Measurements from ENCODE around the gene BCL3. TPM values are rescaled to one million over a fixed set of nuclear protein-coding genes. Genes with fewer than 3 reads are reported as not detected.
"Not testable (repeated sequence)": the region's sequence is repeated elsewhere in the genome, so short reads cannot be mapped to it uniquely, and the experiment has no call there.

BCL3 gene
- total RNA-seq, 5 donors from 2014 or later (not counting 1 experiment from before 2014, with no cell fraction given) = 18.7 to 103 (median 19.4) TPM

DNA sequence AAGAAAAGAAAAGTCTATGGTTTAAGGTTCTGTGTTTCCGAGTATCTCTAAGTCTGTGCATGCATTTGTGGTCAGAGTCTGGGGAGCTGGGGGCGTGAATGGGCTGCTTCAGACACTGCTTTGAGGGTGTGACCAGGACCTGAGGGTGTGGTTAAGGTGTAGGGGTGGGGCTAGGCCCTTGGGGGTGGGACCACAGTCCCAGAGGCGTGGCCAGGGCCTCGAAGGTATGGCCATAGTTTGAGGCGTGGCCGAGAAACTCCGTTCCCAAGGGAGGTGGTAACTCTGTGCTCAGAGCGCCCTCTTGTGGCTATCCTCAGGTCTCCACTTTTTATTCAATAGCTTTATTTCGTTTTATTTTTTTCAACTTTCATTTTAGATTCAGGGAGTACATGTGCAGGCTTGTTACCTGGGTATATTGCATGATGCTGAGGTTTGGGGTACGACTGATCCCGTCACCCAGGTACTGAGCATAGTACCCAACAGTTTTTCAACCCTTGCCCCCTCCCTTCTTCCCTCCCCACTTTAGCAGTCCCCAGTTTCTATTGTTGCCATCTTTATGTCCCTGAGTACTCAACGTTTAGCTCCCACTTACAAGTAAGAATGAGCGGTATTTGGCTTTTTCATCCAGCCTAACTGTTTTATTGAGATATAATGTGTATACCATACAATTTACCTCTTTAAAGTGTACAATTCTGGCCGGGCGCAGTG, 22.2 kb downstream of the BCL3 start:
- DNase-seq (peak; percentile 93 to 100 (median 96)), ATAC-seq (replicated peaks in 1 of 4) (peak; percentile 99 to 100 (median 100))
- ChIA-PET POLR2A (interaction anchor here in 1 of 2 donors (0.6 kb wide), 1 partner anchor 82 kb away, joined by 7 read pairs; no protein-coding TSS in a partner anchor), CTCF (interaction anchor here (0.6 to 6.5 kb wide), 23 partner anchors 9 to 1094 kb away, joined by 3 to 199 read pairs (median 4); partner anchors contain the start of gene NECTIN2 (in 1 of the 2))
- H3K27me3 ChIP-seq (replicated peaks in 1 of 2; ENCODE audit: control insufficient read depth in 2 of 2, extremely low read depth in 1 of 2, insufficient read depth in 2 of 2, low read length in 1 of 2) = no peaks in the 10 kb centered on the region
- no peaks in the 10 kb centered on the region for H3K36me3 ChIP-seq (ENCODE audit: control insufficient read depth in 2 of 2, extremely low read depth in 1 of 2, insufficient read depth in 1 of 2, low read length in 1 of 2)
- Mint-ChIP-seq H3K9me3 (peaks cover 0 to 4% (median 0%) of the 10 kb centered on the region in 3 donors), H3K36me3 (no peaks in the 10 kb centered on the region), H3K27ac (peak overlapping the region; percentile 81 to 82), H3K27me3 (no peaks in the 10 kb centered on the region), H3K4me1 (peaks cover 17 to 35% (median 33%) of the 10 kb centered on the region in 3 donors), H3K4me3 (peak overlapping the region; percentile 43 to 60 (median 60))
- peak overlapping the region; percentile 7 for H3K27ac ChIP-seq (ENCODE audit: low read length)
- H3K4me3 ChIP-seq (ENCODE audit: control insufficient read depth in 1 of 2, extremely low read depth in 1 of 2, low read length in 1 of 2) = no peak overlapping the region
- peaks cover 0 to 15% of the 10 kb centered on the region in 2 experiments for H3K4me1 ChIP-seq (ENCODE audit: control insufficient read depth in 1 of 2, extremely low read depth in 1 of 2, insufficient read depth in 2 of 2, low read length in 2 of 2)
- WGBS (ENCODE audit: insufficient coverage) = 0% methylated on average over 2 of the region's 15 CpGs
- no peaks in the 10 kb centered on the region for H3K9me3 ChIP-seq

DNA sequence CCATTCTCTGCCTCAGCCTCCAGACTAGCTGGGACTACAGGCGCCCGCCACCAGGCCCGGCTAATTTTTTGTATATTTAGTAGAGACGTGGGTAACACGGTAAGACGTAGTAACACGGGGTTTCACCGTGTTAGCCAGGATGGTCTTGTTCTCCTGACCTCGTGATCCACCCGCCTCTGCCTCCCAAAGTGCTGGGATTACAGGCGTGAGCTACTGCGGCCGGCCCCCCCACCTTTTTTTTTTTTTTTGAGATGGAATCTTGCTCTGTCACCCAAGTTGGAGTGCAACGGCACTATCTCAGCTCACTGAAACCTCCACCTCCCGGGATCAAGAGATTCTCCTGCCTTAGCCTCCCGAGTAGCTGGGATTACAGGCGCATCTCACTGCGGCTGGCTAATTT, 23.6 kb downstream of the BCL3 start:
- CTCF ChIA-PET = interaction anchor here (0.6 to 6.5 kb wide), 3 partner anchors 48 to 55 kb away, joined by 7 to 199 read pairs (median 45); no protein-coding TSS in a partner anchor
- ATAC-seq (replicated peaks in 1 of 4); H3K27ac ChIP-seq (ENCODE audit: low read length); H3K4me3 Mint-ChIP-seq; H3K27ac Mint-ChIP-seq; DNase-seq; H3K36me3 ChIP-seq (ENCODE audit: control insufficient read depth in 2 of 2, extremely low read depth in 1 of 2, insufficient read depth in 1 of 2, low read length in 1 of 2); H3K27me3 Mint-ChIP-seq; H3K9me3 Mint-ChIP-seq; POLR2A ChIA-PET; H3K27me3 ChIP-seq (replicated peaks in 1 of 2; ENCODE audit: control insufficient read depth in 2 of 2, extremely low read depth in 1 of 2, insufficient read depth in 2 of 2, low read length in 1 of 2); H3K9me3 ChIP-seq; H3K36me3 Mint-ChIP-seq; H3K4me3 ChIP-seq (ENCODE audit: control insufficient read depth in 1 of 2, extremely low read depth in 1 of 2, low read length in 1 of 2): not testable (repeated sequence)
- 92% methylated on average over 11 of the region's 18 CpGs for WGBS (ENCODE audit: insufficient coverage)
- peaks cover 0 to 15% of the 10 kb centered on the region in 2 experiments for H3K4me1 ChIP-seq (ENCODE audit: control insufficient read depth in 1 of 2, extremely low read depth in 1 of 2, insufficient read depth in 2 of 2, low read length in 2 of 2)
- H3K4me1 Mint-ChIP-seq = peaks cover 17 to 35% (median 32%) of the 10 kb centered on the region in 3 donors

DNA sequence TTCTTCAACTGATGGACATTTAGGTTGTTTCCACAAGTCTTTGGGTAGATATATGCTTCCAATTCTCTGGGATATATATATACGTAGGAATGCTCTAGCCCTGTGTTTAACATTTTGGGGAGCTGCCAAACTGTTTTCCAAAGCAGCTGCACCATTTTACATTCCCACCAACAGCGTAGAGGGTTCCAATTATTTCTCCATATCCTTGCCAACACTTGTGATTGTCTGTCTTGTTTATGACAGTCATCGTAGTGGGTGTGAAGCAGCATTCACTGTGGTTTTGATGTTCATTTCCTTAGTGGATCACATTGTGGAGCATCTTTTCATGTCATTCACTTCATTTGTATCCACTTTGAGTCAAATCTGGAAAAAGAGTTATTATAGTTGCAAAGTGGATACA, 24.5 kb downstream of the BCL3 start:
- POLR2A ChIA-PET = no interaction called here
- Histone ChIP-seq H3K4me3 (ENCODE audit: control insufficient read depth in 1 of 2, extremely low read depth in 1 of 2, low read length in 1 of 2) (no peak overlapping the region), H3K4me1 (ENCODE audit: control insufficient read depth in 1 of 2, extremely low read depth in 1 of 2, insufficient read depth in 2 of 2, low read length in 2 of 2) (peaks cover 0 to 13% of the 10 kb centered on the region in 2 experiments), H3K27me3 (replicated peaks in 1 of 2; ENCODE audit: control insufficient read depth in 2 of 2, extremely low read depth in 1 of 2, insufficient read depth in 2 of 2, low read length in 1 of 2) (peaks cover 0 to 10% of the 10 kb centered on the region in 2 experiments), H3K27ac (ENCODE audit: low read length) (no peak overlapping the region), H3K36me3 (ENCODE audit: control insufficient read depth in 2 of 2, extremely low read depth in 1 of 2, insufficient read depth in 1 of 2, low read length in 1 of 2) (no peaks in the 10 kb centered on the region), H3K9me3 (no peaks in the 10 kb centered on the region)
- Mint-ChIP-seq H3K27me3 (no peaks in the 10 kb centered on the region), H3K27ac (no peak overlapping the region), H3K4me3 (no peak overlapping the region), H3K4me1 (peaks cover 17 to 27% (median 24%) of the 10 kb centered on the region in 3 donors), H3K9me3 (no peaks in the 10 kb centered on the region), H3K36me3 (no peaks in the 10 kb centered on the region)
- no peak for DNase-seq
- no CpG with 5 or more reads among the region's 3 CpGs for WGBS (ENCODE audit: insufficient coverage)
- CTCF ChIA-PET = interaction anchor here (0.6 to 6.5 kb wide), 5 partner anchors 15 to 137 kb away, joined by 3 to 199 read pairs (median 4); no protein-coding TSS in a partner anchor
- no peak for ATAC-seq (replicated peaks in 1 of 4)

DNA sequence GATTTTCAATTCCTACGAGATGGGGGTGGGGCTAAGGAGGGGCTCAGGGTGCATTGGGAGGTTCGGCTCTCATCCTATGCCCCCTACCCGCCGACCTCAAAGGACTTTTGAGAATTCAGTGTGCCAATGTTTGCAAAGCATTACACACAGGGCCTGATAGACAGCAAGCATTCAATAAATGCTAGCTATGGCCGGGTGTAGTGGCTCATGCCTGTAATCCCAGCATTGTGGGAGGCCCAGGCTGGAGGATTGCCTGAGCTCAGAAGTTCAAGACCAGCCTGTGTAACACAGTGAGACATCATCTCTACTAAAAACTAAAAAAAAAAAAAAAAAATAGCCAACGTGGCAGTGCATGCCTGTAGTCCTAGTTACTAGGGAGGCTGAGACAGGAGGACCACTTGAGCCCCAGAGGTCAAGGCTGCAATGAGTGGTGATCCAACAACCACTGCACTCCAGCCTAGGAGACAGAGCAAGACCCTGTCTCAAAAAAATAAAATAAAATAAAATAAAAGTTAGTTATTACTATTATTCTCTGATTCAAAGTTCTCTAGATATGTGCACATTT, 27.2 kb downstream of the BCL3 start:
- ChIA-PET CTCF (interaction anchor here (0.6 to 6.5 kb wide), 3 partner anchors 52 to 60 kb away, joined by 3 to 199 read pairs (median 6); no protein-coding TSS in a partner anchor), POLR2A (no interaction called here)
- no peaks in the 10 kb centered on the region for H3K9me3 Mint-ChIP-seq
- Histone ChIP-seq H3K27ac (ENCODE audit: low read length) (no peak overlapping the region), H3K27me3 (replicated peaks in 1 of 2; ENCODE audit: control insufficient read depth in 2 of 2, extremely low read depth in 1 of 2, insufficient read depth in 2 of 2, low read length in 1 of 2) (peaks cover 0 to 23% of the 10 kb centered on the region in 2 experiments), H3K9me3 (no peaks in the 10 kb centered on the region), H3K36me3 (ENCODE audit: control insufficient read depth in 2 of 2, extremely low read depth in 1 of 2, insufficient read depth in 1 of 2, low read length in 1 of 2) (no peaks in the 10 kb centered on the region), H3K4me1 (ENCODE audit: control insufficient read depth in 1 of 2, extremely low read depth in 1 of 2, insufficient read depth in 2 of 2, low read length in 2 of 2) (peaks cover 0 to 4% of the 10 kb centered on the region in 2 experiments), H3K4me3 (ENCODE audit: control insufficient read depth in 1 of 2, extremely low read depth in 1 of 2, low read length in 1 of 2) (no peak overlapping the region)
- no peaks in the 10 kb centered on the region for H3K36me3 Mint-ChIP-seq
- no peak overlapping the region for H3K4me3 Mint-ChIP-seq
- no peak overlapping the region for H3K27ac Mint-ChIP-seq
- DNase-seq (no peak), ATAC-seq (replicated peaks in 1 of 4) (no peak)
- H3K4me1 Mint-ChIP-seq = peaks cover 2 to 4% (median 2%) of the 10 kb centered on the region in 3 donors
- WGBS (ENCODE audit: insufficient coverage) = 95% methylated on average over 4 of the region's 6 CpGs
- H3K27me3 Mint-ChIP-seq = peaks cover 0 to 3% of the 10 kb centered on the region in 2 donors

DNA sequence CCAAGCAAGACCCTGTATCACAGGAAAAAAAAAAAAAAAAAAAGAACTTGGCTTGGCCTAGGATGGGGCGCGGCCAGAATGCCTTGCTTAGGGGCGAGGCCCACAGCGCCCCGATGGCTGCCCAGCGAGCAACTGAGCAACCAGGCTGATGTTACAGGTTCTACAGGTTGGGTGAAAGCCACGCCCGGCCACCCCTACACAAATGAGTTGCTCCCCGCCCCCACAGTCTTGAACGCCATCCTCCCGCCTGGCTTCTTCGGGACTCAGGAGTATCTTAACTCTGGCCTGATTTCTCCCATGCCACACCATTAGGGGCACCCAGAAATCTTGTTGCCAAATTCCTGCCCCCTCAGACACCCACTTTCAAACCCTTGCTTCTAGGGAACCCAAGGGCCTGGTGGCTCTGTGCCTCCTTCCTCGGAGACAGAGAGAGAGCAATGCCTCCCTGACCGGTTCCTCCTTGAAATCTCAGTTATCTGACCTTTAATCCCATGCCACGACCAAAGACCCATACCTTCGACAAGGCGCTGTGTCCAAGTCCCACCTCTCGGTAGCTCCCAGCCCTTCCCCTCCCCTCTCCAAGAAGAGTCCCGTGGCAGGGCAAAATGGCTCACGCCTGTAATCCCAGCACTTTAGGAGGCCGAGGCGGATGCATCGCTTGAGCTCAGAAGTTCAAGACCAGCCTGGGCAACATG, 28.0 kb downstream of the BCL3 start:
- H3K9me3 ChIP-seq = no peaks in the 10 kb centered on the region
- Mint-ChIP-seq H3K36me3 (no peaks in the 10 kb centered on the region), H3K4me3 (no peak overlapping the region), H3K4me1 (peaks cover 0 to 2% (median 0%) of the 10 kb centered on the region in 3 donors), H3K27me3 (peaks cover 0 to 3% of the 10 kb centered on the region in 2 donors), H3K9me3 (no peaks in the 10 kb centered on the region), H3K27ac (no peak overlapping the region)
- DNase-seq (no peak), ATAC-seq (replicated peaks in 1 of 4) (no peak)
- ChIA-PET CTCF (interaction anchor here in 1 of 2 donors (0.6 to 6.5 kb wide), 2 partner anchors 8 to 53 kb away, joined by 4 to 199 read pairs; no protein-coding TSS in a partner anchor), POLR2A (no interaction called here)
- peaks cover 0 to 4% of the 10 kb centered on the region in 2 experiments for H3K4me1 ChIP-seq (ENCODE audit: control insufficient read depth in 1 of 2, extremely low read depth in 1 of 2, insufficient read depth in 2 of 2, low read length in 2 of 2)
- 88% methylated on average over 18 of the region's 23 CpGs for WGBS (ENCODE audit: insufficient coverage)
- no peak overlapping the region for H3K4me3 ChIP-seq (ENCODE audit: control insufficient read depth in 1 of 2, extremely low read depth in 1 of 2, low read length in 1 of 2)
- peaks cover 0 to 29% of the 10 kb centered on the region in 2 experiments for H3K27me3 ChIP-seq (replicated peaks in 1 of 2; ENCODE audit: control insufficient read depth in 2 of 2, extremely low read depth in 1 of 2, insufficient read depth in 2 of 2, low read length in 1 of 2)
- H3K27ac ChIP-seq (ENCODE audit: low read length) = no peak overlapping the region
- H3K36me3 ChIP-seq (ENCODE audit: control insufficient read depth in 2 of 2, extremely low read depth in 1 of 2, insufficient read depth in 1 of 2, low read length in 1 of 2) = no peaks in the 10 kb centered on the region

Measured in T-cell (primary cell).